ENCODE results near the gene ATP8B3.

GRCh38 chr19:1845642-1846041, 33.6 kb upstream of the ATP8B3 start:
- TF ChIP-seq, protein P1, sequence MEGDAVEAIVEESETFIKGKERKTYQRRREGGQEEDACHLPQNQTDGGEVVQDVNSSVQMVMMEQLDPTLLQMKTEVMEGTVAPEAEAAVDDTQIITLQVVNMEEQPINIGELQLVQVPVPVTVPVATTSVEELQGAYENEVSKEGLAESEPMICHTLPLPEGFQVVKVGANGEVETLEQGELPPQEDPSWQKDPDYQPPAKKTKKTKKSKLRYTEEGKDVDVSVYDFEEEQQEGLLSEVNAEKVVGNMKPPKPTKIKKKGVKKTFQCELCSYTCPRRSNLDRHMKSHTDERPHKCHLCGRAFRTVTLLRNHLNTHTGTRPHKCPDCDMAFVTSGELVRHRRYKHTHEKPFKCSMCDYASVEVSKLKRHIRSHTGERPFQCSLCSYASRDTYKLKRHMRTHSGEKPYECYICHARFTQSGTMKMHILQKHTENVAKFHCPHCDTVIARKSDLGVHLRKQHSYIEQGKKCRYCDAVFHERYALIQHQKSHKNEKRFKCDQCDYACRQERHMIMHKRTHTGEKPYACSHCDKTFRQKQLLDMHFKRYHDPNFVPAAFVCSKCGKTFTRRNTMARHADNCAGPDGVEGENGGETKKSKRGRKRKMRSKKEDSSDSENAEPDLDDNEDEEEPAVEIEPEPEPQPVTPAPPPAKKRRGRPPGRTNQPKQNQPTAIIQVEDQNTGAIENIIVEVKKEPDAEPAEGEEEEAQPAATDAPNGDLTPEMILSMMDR (tag by site-specific recombination; IDR thresholded peaks at IDR 0.05), result no peak
- no peak for TF ChIP-seq ZNF707 (tag by site-specific recombination; IDR thresholded peaks at IDR 0.05)
- TF ChIP-seq KLF16 (tag by site-specific recombination; IDR thresholded peaks at IDR 0.05), result no peak
- TF ChIP-seq ZNF184 (tag by site-specific recombination; IDR thresholded peaks at IDR 0.05), result no peak

All from HEK293 (cell line).